Esophagus (tissue), 2 donors: Measurements from ENCODE around the gene FOXR1. TPM values are rescaled to one million over a fixed set of nuclear protein-coding genes. Genes with fewer than 3 reads are reported as not detected.
"Not testable (repeated sequence)": the region's sequence is repeated elsewhere in the genome, so short reads cannot be mapped to it uniquely, and the experiment has no call there.

Source experiments
- H3K27ac ChIP-seq, 2 donors: one replicate each; pipeline ENCODE4 v1.5.1; 2013; ENCODE audit warnings: low read depth in 2 of 2, mild to moderate bottlenecking in 2 of 2, inconsistent platforms in 1 of 2, low read length in 1 of 2, moderate library complexity in 1 of 2
- H3K27me3 ChIP-seq, 2 donors: one replicate each; pipeline ENCODE4 v1.6.1; 2013; ENCODE audit warnings: low read length in 2 of 2, control low read depth in 1 of 2, mild to moderate bottlenecking in 1 of 2; ENCODE audit not compliant: insufficient read depth in 2 of 2, control insufficient read depth in 1 of 2
- H3K36me3 ChIP-seq, 2 donors: one replicate each; pipeline ENCODE4 v1.6.1; 2013; ENCODE audit warnings: low read length in 1 of 2; ENCODE audit not compliant: control insufficient read depth in 2 of 2, insufficient read depth in 2 of 2
- H3K4me1 ChIP-seq, 2 donors: one replicate each; pipeline ENCODE4 v1.6.1; 2013; ENCODE audit warnings: low read length in 1 of 2; ENCODE audit not compliant: control insufficient read depth in 2 of 2, insufficient read depth in 2 of 2
- H3K4me3 ChIP-seq, 2 donors: one replicate each; pipeline ENCODE4 v1.5.1; 2013; ENCODE audit warnings: low read length in 2 of 2, mild to moderate bottlenecking in 2 of 2, low read depth in 1 of 2, moderate library complexity in 1 of 2
- H3K9me3 ChIP-seq, 2 donors: one replicate each; pipeline ENCODE4 v1.6.1; 2013; ENCODE audit warnings: mild to moderate bottlenecking in 2 of 2, low read depth in 1 of 2, low read length in 1 of 2, moderate library complexity in 1 of 2; ENCODE audit not compliant: control insufficient read depth in 2 of 2, insufficient read depth in 1 of 2
- WGBS, 2 donors: extraction: QIAGEN DNeasy Blood & Tissue Kit; methylation state at CpG; one replicate each; pipeline ENCODE4 v1.1.7; 2013; 5-methylcytosine and 5-hydroxymethylcytosine counted together
- polyA plus RNA-seq, 2 donors: library from polyadenylated mRNA; stranded (reverse); fragments of 200-250 nt; gene quantifications; one replicate each; pipeline ENCODE4 v1.2.3, GENCODE V29; 2013
- donor health status: healthy with polysubstance abuse.
- donor health status: Bipolar disorder and iron deficiency.

The FOXR1 gene
- polyA plus RNA-seq, 2 donors, result not detected

DNA sequence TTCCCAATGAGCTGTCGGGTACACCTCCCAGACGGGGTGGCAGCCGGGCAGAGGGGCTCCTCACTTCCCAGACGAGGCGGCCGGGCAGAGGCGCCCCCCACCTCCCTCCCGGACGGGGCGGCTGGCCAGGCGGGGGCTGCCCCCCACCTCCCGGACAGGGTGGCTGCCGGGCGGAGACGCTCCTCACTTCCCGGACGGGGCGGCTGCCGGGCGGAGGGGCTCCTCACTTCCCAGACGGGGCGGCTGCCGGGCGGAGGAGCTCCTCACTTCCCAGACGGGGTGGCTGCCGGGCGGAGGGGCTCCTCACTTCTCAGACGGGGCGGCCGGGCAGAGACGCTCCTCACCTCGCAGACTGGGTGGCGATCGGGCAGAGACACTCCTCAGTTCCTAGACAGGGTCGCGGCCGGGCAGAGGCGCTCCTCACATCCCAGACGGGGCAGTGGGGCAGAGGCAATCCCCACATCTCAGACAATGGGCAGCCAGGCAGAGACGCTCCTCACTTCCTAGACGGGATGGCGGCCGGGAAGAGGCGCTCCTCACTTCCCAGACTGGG, 20.0 kb downstream of the FOXR1 start:
- H3K4me3 ChIP-seq, H3K27ac ChIP-seq, H3K4me1 ChIP-seq, H3K9me3 ChIP-seq, H3K27me3 ChIP-seq, H3K36me3 ChIP-seq: not testable (repeated sequence)
- 95 to 97% methylated on average over 30 to 44 of the region's 44 CpGs for WGBS, 2 donors

DNA sequence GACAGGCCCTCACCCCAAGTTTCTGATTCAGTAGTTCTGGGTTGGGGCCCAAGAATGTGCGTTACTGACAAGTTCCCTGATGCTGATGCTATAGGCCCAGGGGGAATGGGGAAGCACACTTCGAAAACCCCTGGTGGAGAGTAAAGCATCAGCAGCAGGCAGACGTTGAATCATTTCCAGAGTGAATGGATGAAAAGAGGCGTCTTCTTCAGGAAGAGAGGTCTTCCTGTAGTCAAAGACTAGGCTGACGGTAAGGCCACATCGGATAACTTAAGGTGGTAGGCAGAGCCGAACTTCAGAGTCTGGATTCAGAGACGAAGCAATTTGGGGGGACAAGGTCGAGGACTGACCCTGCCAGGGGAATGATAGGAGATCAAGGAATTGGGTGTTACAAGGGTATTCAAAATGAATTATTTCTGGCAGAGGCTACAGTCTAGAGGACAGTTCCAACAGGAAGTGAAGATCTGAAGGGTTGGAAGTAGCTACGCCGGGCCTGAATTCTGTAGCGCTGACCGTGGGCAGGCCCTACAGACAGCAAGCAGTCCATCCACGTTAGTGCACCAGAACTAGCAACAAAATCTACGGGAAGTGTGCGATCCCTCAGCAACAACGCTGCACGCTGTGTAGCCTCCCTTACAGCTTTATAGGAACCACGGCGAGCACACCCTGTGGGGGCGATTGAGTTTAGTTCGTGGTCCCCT, 25.5 kb downstream of the FOXR1 start:
- Histone ChIP-seq H3K4me1 (peaks cover 2 to 11% of the 10 kb centered on the region in 2 donors), H3K27ac (peak overlapping the region; percentile 77 to 84), H3K9me3 (no peaks in the 10 kb centered on the region), H3K27me3 (no peaks in the 10 kb centered on the region), H3K36me3 (peaks cover 0 to 6% of the 10 kb centered on the region in 2 donors), H3K4me3 (peak overlapping the region; percentile 69 to 88)
- 14% methylated on average over 22 of the region's 22 CpGs for WGBS, 2 donors

DNA sequence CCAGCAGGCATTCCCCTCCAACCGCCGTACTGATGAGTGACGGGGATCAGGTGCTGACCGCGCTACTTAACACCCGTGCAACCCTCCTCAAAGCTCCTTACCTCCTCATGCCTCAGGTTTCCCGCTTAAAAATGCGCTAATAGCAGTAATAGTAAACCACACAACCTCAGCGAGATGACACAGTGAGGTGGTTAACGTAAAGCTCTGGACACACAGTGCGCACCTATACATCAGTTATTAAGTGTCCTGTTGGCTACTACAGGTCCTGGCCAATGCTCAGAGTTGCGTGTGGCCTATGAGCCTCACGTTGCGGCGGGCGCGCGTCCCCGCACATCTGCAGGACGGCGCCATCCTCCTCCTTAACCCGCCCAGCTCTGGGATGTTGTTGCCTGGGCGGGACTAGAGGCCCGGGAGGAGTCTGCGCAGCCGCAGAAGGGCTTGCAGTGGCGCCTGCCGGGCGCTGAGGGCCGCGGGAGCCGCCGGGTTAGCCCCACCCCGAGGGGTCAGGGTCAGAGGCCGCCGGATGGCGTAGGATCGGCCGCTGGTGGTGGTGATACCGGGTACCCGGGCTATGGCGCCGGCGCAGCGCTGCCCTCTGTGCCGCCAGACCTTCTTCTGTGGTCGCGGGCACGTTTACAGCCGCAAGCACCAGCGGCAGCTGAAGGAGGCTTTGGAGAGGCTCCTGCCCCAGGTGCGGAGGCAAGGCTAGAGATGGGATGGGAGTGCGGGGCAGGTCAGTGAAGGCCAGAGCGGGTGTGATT, 26.2 kb downstream of the FOXR1 start, which contains the start of gene CENATAC:
Gene CENATAC, plus strand, starts transcription at position 512 of the 761 bp plus-strand sequence. Its CDS starts 60 bp downstream, at position 572.
- 0% methylated on average over 54 of the region's 54 CpGs for WGBS, 2 donors
- Histone ChIP-seq H3K27ac (peak within 1 kb of the TSS; percentile 84 to 90), H3K4me3 (peak within 1 kb of the TSS; percentile 69 to 88), H3K9me3 (no peaks in the 10 kb centered on the region), H3K36me3 (peaks cover 0 to 6% of the 10 kb centered on the region in 2 donors), H3K4me1 (peaks cover 2 to 11% of the 10 kb centered on the region in 2 donors), H3K27me3 (no peaks in the 10 kb centered on the region)

DNA sequence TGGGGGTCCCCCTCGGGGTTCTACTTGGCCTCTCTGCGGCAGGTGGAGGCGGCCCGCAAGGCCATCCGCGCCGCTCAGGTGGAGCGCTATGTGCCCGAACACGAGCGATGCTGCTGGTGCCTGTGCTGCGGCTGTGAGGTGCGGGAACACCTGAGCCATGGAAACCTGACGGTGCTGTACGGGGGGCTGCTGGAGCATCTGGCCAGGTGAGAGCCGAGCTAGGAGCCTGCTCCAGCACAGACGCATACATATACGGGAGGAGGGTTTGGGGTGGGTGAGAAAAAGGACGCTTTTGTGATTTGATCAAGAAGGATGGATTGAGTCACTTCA, 26.8 kb downstream of the FOXR1 start:
- H3K9me3 ChIP-seq, result no peaks in the 10 kb centered on the region
- WGBS, 2 donors, result 1 to 5% methylated on average over 19 of the region's 19 CpGs
- H3K27ac ChIP-seq, result peak overlapping the region; percentile 84 to 90
- no peaks in the 10 kb centered on the region for H3K27me3 ChIP-seq
- peaks cover 0 to 11% of the 10 kb centered on the region in 2 donors for H3K36me3 ChIP-seq
- H3K4me3 ChIP-seq, result peak overlapping the region; percentile 69 to 88
- peaks cover 2 to 11% of the 10 kb centered on the region in 2 donors for H3K4me1 ChIP-seq

DNA sequence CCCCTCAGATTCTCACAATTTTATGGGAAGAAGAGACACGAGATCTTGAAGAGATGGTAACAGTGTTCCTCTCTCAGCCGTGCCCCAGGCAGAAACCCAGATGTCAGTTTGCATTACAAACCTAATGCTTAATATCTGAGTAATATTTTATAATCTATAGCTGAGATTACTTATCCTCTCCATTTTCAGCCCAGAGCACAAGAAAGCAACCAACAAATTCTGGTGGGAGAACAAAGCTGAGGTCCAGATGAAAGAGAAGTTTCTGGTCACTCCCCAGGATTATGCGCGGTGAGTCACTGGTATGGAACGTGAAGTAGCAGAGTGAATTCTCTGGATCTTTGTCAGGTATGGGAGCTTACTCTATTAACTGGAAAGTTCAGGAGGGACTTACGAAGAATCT, 27.3 kb downstream of the FOXR1 start:
- 27 to 34% methylated on average over 6 of the region's 6 CpGs for WGBS, 2 donors
- Histone ChIP-seq H3K9me3 (no peaks in the 10 kb centered on the region), H3K4me1 (peaks cover 2 to 11% of the 10 kb centered on the region in 2 donors), H3K27me3 (no peaks in the 10 kb centered on the region), H3K4me3 (peak overlapping the region; percentile 69 to 88), H3K27ac (peak overlapping the region; percentile 84 to 90), H3K36me3 (peaks cover 0 to 12% of the 10 kb centered on the region in 2 donors)

DNA sequence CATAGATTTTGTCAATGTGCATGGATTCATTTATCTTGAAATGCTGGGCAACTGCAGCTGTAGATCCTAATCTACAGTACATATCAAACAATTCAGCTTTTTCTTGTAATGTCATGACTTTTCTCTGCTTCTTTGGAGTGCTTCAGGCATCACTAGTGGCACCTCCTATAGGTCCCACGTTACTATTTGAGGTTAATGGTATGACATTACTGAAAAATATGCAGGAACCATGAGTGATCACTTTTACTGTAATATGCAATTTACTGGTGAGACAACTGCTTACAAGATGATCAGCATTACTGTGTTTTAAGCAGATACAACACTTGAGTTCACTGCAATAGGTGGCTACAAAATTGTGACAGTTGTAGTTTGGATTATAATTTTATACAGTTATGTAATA, 29.3 kb downstream of the FOXR1 start:
- Histone ChIP-seq H3K27me3 (no peaks in the 10 kb centered on the region), H3K36me3 (peaks cover 0 to 14% of the 10 kb centered on the region in 2 donors)
- WGBS, 2 donors, result 35 to 68% methylated on average over 1 of the region's 1 CpG

DNA sequence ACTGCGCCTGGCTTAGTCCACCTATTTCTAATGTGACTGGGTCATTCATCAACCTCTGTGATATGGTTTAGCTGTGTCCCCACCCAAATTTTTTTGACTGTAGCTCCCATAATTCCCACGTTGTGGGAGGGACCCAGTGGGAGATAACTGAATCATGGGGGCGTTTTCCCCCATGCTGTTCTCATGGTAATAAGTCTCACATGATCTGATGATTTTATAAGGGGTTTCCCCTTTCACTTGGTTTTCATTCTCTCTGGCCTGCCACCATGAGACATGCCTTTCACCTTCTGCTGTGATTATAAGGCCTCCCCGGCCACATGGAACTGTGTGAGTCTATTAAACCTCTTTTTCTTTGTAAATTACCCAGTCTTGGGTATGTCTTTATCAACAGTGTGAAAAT, 35.1 kb downstream of the FOXR1 start:
- 83 to 89% methylated on average over 4 of the region's 4 CpGs for WGBS, 2 donors
- no peak overlapping the region for H3K4me3 ChIP-seq
- H3K27me3 ChIP-seq, result no peaks in the 10 kb centered on the region
- H3K36me3 ChIP-seq, result peaks cover 0 to 16% of the 10 kb centered on the region in 2 donors
- no peaks in the 10 kb centered on the region for H3K4me1 ChIP-seq
- no peaks in the 10 kb centered on the region for H3K9me3 ChIP-seq
- no peak overlapping the region for H3K27ac ChIP-seq

More for the DNA sequence above, 29.3 kb downstream of the FOXR1 start:
- H3K4me3 ChIP-seq, result no peak overlapping the region
- H3K27ac ChIP-seq, result no peak overlapping the region
- H3K9me3 ChIP-seq, result no peaks in the 10 kb centered on the region
- H3K4me1 ChIP-seq, result peaks cover 2 to 10% of the 10 kb centered on the region in 2 donors

DNA sequence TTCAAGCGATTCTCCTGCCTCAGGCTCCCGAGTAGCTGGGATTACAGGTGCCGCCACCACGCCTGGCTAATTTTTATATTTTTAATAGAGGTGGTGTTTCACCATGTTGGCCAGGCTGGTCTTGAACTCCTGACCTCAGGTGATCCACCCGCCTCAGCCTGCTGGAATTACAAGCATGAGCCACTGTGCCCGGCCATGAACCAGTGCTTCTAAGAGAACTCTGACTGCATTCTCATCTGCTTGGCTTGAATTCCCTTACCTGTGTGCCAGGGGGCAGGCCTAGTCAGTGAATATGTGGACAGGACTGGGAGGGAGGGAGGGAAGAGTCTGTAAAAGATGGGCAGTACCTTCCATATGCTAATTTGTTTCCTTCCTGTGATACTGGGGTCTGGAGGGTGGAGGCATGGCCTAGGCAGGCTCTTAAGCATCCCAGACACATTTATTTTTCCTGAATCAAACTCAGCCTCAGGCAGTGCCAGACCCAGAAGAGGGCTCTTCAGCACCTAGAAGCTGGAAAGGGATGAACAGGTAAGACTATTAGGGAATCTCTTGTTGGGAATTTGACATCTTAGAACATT, 40.0 kb downstream of the FOXR1 start:
- Histone ChIP-seq H3K36me3 (peaks cover 9 to 19% of the 10 kb centered on the region in 2 donors), H3K9me3 (no peaks in the 10 kb centered on the region), H3K27me3 (no peaks in the 10 kb centered on the region), H3K4me1 (no peaks in the 10 kb centered on the region), H3K4me3 (no peak overlapping the region), H3K27ac (no peak overlapping the region)
- WGBS, 2 donors, result 71 to 76% methylated on average over 6 of the region's 6 CpGs

DNA sequence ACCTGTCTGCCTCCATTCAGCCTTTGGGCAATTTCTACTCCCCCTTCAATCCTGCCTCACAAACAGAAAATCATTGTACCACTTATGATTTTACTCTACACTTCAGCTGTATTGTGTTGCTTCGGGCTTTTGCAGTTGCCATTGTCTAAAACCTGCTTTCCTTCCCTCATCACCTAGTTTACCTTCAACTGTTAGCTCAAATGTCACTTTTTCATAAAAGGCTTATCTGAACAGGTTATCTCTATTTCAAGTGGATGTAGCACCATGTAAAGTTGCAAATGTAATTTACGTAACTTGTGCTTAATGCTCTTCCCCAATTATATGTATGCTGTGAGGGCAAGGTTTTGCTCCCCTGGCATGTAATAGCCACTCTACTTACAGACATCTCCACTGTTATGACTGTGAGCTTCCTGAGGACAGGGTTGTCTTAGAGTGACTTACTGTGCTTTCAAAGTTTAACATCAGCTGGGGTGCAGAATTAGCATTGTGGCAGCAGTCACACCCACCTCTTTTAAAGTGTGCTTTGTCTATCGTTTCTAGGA, 41.1 kb downstream of the FOXR1 start:
- WGBS, 2 donors, result 81 to 86% methylated on average over 3 of the region's 3 CpGs
- H3K36me3 ChIP-seq, result peaks cover 10 to 19% of the 10 kb centered on the region in 2 donors
- no peaks in the 10 kb centered on the region for H3K4me1 ChIP-seq

More for the DNA sequence above, 41.1 kb downstream of the FOXR1 start:
- Histone ChIP-seq H3K27ac (no peak overlapping the region), H3K4me3 (no peak overlapping the region), H3K9me3 (no peaks in the 10 kb centered on the region), H3K27me3 (no peaks in the 10 kb centered on the region)
